Mesenchymal stem cell (in vitro differentiated cells and primary cell): ENCODE measurements around the gene FABP3.

Source experiments
- DNase-seq: peaks from one replicate; pipeline ENCODE4 v3.0.0-alpha.2; 2013
- H2AFZ ChIP-seq: one replicate; pipeline ENCODE4 v1.6.1; 2013; ENCODE audit warnings: low read depth, mild to moderate bottlenecking, control low read depth, inconsistent platforms, low read length, moderate library complexity
- H2AK5ac ChIP-seq: 2 replicates; pipeline ENCODE4 v1.6.1; 2013; ENCODE audit warnings: low read length, moderate library complexity, mild to moderate bottlenecking, inconsistent platforms; ENCODE audit not compliant: severe bottlenecking
- H2BK120ac ChIP-seq: one replicate; pipeline ENCODE4 v1.6.1; 2013; ENCODE audit warnings: low read depth, mild to moderate bottlenecking, inconsistent platforms, low read length, moderate library complexity
- H2BK12ac ChIP-seq, 2 experiments: one replicate each; pipeline ENCODE4 v1.6.1; 2013; ENCODE audit warnings: inconsistent platforms in 2 of 2, low read length in 2 of 2, mild to moderate bottlenecking in 2 of 2, moderate library complexity in 2 of 2, control low read depth in 1 of 2
- H2BK15ac ChIP-seq: one replicate; pipeline ENCODE4 v1.6.1; 2013; ENCODE audit warnings: mild to moderate bottlenecking, low read depth, inconsistent platforms; ENCODE audit not compliant: poor library complexity, severe bottlenecking
- H2BK5ac ChIP-seq: 2 replicates; pipeline ENCODE4 v1.6.1; 2013; ENCODE audit warnings: low read depth, mild to moderate bottlenecking, low read length, control low read depth, inconsistent platforms; ENCODE audit not compliant: poor library complexity, severe bottlenecking
- H3K14ac ChIP-seq, 2 experiments: one replicate each; pipeline ENCODE4 v1.6.1; 2013; ENCODE audit warnings: inconsistent platforms in 2 of 2, low read length in 2 of 2, control low read depth in 1 of 2, mild to moderate bottlenecking in 1 of 2, moderate library complexity in 1 of 2
- H3K18ac ChIP-seq, 2 experiments: one replicate each; pipeline ENCODE4 v1.6.1; 2013; ENCODE audit warnings: inconsistent platforms in 2 of 2, low read length in 2 of 2, control low read depth in 1 of 2, low read depth in 1 of 2, mild to moderate bottlenecking in 1 of 2
- H3K23ac ChIP-seq, 2 experiments: one replicate each; pipeline ENCODE4 v1.6.1; 2013; ENCODE audit warnings: inconsistent platforms in 2 of 2, low read length in 2 of 2, mild to moderate bottlenecking in 2 of 2, moderate library complexity in 2 of 2, control low read depth in 1 of 2
- H3K27ac ChIP-seq: 2 replicates; pipeline ENCODE4 v1.5.1; 2013; ENCODE audit warnings: mild to moderate bottlenecking, moderate library complexity, low read length, control low read depth, inconsistent platforms; ENCODE audit not compliant: poor library complexity, severe bottlenecking
- H3K27me3 ChIP-seq, 2 experiments: 2 replicates each; pipeline versions ENCODE4 v1.6.1 to v1.7.0; 2013; ENCODE audit warnings: low read length in 2 of 2, mild to moderate bottlenecking in 2 of 2, moderate library complexity in 2 of 2, control low read depth in 1 of 2, inconsistent platforms in 1 of 2; ENCODE audit not compliant: control insufficient read depth in 1 of 2, insufficient read depth in 1 of 2
- H3K36me3 ChIP-seq, 2 experiments: 2 replicates each; pipeline versions ENCODE4 v1.6.1 to v1.7.0; 2013; ENCODE audit warnings: low read length in 2 of 2, control low read depth in 1 of 2, inconsistent platforms in 1 of 2, low read depth in 1 of 2, mild to moderate bottlenecking in 1 of 2; ENCODE audit not compliant: insufficient read depth in 2 of 2, control insufficient read depth in 1 of 2
- H3K4ac ChIP-seq, 2 experiments: one replicate each; pipeline ENCODE4 v1.6.1; 2013; ENCODE audit warnings: inconsistent platforms in 2 of 2, low read length in 2 of 2, mild to moderate bottlenecking in 2 of 2, moderate library complexity in 2 of 2, control low read depth in 1 of 2, low read depth in 1 of 2
- H3K4me1 ChIP-seq: 2 replicates; pipeline ENCODE4 v1.6.1; 2013; ENCODE audit warnings: low read depth, low read length, control low read depth; ENCODE audit not compliant: control insufficient read depth, insufficient read depth
- H3K4me2 ChIP-seq: 2 replicates; pipeline ENCODE4 v1.6.1; 2013; ENCODE audit warnings: low read length, mild to moderate bottlenecking, inconsistent platforms; ENCODE audit not compliant: poor library complexity, severe bottlenecking
- H3K4me3 ChIP-seq, 2 experiments: 2 replicates each; pipeline versions ENCODE4 v1.5.1 to v1.7.0; 2013; ENCODE audit warnings: low read length in 2 of 2, mild to moderate bottlenecking in 2 of 2, control low read depth in 1 of 2, low read depth in 1 of 2; ENCODE audit not compliant: insufficient read depth in 1 of 2
- H3K79me1 ChIP-seq: replicated peaks from 2 replicates; pipeline ENCODE4 v1.6.1; 2013; ENCODE audit warnings: mild to moderate bottlenecking, control low read depth, low read length, inconsistent platforms; ENCODE audit not compliant: poor library complexity, severe bottlenecking
- H3K9ac ChIP-seq: 2 replicates; pipeline ENCODE4 v1.7.0; 2013; ENCODE audit warnings: mild to moderate bottlenecking, low read length, moderate library complexity
- H3K9me3 ChIP-seq: 2 replicates; pipeline ENCODE4 v1.7.0; 2013; ENCODE audit warnings: mild to moderate bottlenecking, low read length; ENCODE audit not compliant: control insufficient read depth
- H4K8ac ChIP-seq: one replicate; pipeline ENCODE4 v1.6.1; 2013; ENCODE audit warnings: inconsistent platforms, mild to moderate bottlenecking, low read length, moderate library complexity
- H4K91ac ChIP-seq: one replicate; pipeline ENCODE4 v1.6.1; 2013; ENCODE audit warnings: mild to moderate bottlenecking, low read length, inconsistent platforms
- WGBS: methylation state at CpG from one replicate; pipeline ENCODE4 v1.1.7; 2013; ENCODE audit warnings: mixed read lengths; 5-methylcytosine and 5-hydroxymethylcytosine counted together

FABP3 gene

DNA sequence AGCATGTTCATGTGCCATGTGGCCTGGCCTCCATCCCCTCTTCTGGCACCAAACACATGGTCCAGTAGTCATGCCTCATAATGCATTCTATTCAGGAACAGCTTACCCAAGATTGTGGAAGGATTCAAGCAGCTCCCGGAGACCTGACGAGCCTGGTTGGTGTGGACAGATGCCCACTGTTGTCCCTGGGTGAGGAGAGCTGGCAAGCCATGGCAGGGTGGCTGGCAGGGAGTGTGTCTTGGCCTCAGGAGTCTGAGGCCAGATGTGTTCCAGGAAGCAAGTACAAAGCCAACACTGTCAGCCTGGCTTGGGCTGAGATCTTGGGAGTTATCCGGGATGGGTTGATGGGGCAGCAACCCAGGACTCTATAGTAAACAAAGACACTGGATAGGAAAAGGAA, 7.3 kb upstream of the FABP3 start:
- no peaks in the 10 kb centered on the region for H3K27me3 ChIP-seq
- H2AFZ ChIP-seq, result no peak overlapping the region
- no peak overlapping the region for H2AK5ac ChIP-seq
- H2BK120ac ChIP-seq, result no peak overlapping the region
- H3K23ac ChIP-seq, result no peak overlapping the region
- no peak overlapping the region for H3K9ac ChIP-seq
- no peak overlapping the region for H3K4me3 ChIP-seq
- H3K9me3 ChIP-seq, result no peaks in the 10 kb centered on the region
- no peak overlapping the region for H2BK15ac ChIP-seq
- H2BK12ac ChIP-seq, result peak overlapping the region in 1 of 2 experiments; percentile 6
- peaks cover 9% of the 10 kb centered on the region for H3K4me1 ChIP-seq
- no peak overlapping the region for H3K4ac ChIP-seq
- no peaks in the 10 kb centered on the region for H3K36me3 ChIP-seq
- no peak overlapping the region for H3K4me2 ChIP-seq
- no peak overlapping the region for H3K14ac ChIP-seq
- H3K27ac ChIP-seq, result no peak overlapping the region
- H4K8ac ChIP-seq, result no peak overlapping the region
- H4K91ac ChIP-seq, result no peak overlapping the region
- DNase-seq, result no peak
- no peak overlapping the region for H2BK5ac ChIP-seq
- H3K79me1 ChIP-seq, result no peaks in the 10 kb centered on the region
- 96% methylated on average over 3 of the region's 3 CpGs for WGBS
- peak overlapping the region in 1 of 2 experiments; percentile 40 for H3K18ac ChIP-seq

- no peak overlapping the region for H2BK15ac ChIP-seq
- H3K4me2 ChIP-seq, result no peak overlapping the region
- peak overlapping the region in 1 of 2 experiments; percentile 88 for H2BK12ac ChIP-seq
- peak overlapping the region in 1 of 2 experiments; percentile 88 for H3K4ac ChIP-seq
- H3K9me3 ChIP-seq, result no peaks in the 10 kb centered on the region
- H3K23ac ChIP-seq, result no peak overlapping the region
- H3K9ac ChIP-seq, result no peak overlapping the region
- no peak overlapping the region for H4K8ac ChIP-seq
- H2BK120ac ChIP-seq, result no peak overlapping the region
- DNase-seq, result no peak
- H3K14ac ChIP-seq, result no peak overlapping the region
- H3K18ac ChIP-seq, result peak overlapping the region in 1 of 2 experiments; percentile 54
- H3K4me3 ChIP-seq, result no peak overlapping the region
- H3K4me1 ChIP-seq, result peaks cover 17% of the 10 kb centered on the region
- H4K91ac ChIP-seq, result no peak overlapping the region
- no peak overlapping the region for H3K27ac ChIP-seq
- H2BK5ac ChIP-seq, result no peak overlapping the region
- no peak overlapping the region for H2AFZ ChIP-seq
- H3K27me3 ChIP-seq, result no peaks in the 10 kb centered on the region
- H2AK5ac ChIP-seq, result peak overlapping the region; percentile 21
- no peaks in the 10 kb centered on the region for H3K36me3 ChIP-seq
- no peaks in the 10 kb centered on the region for H3K79me1 ChIP-seq
Observed at GRCh38 chr1:31378001-31378400, 5.1 kb upstream of the FABP3 start.

GRCh38 chr1:31377364-31377863, 4.5 kb upstream of the FABP3 start:
- H2AK5ac ChIP-seq, result no peak overlapping the region
- H4K8ac ChIP-seq, result no peak overlapping the region
- no peak overlapping the region for H4K91ac ChIP-seq
- no peak overlapping the region for H3K18ac ChIP-seq
- no peak overlapping the region for H2BK120ac ChIP-seq
- H3K4me3 ChIP-seq, result no peak overlapping the region
- H2BK15ac ChIP-seq, result no peak overlapping the region
- no peaks in the 10 kb centered on the region for H3K9me3 ChIP-seq
- H3K4me2 ChIP-seq, result no peak overlapping the region
- no peak overlapping the region for H3K23ac ChIP-seq
- H3K79me1 ChIP-seq, result no peaks in the 10 kb centered on the region
- no CpG with 5 or more reads among the region's 3 CpGs for WGBS
- H3K36me3 ChIP-seq, result no peaks in the 10 kb centered on the region
- no peak overlapping the region for H3K14ac ChIP-seq
- no peaks in the 10 kb centered on the region for H3K27me3 ChIP-seq
- H2BK12ac ChIP-seq, result no peak overlapping the region
- no peak overlapping the region for H3K4ac ChIP-seq
- peak overlapping the region; percentile 60 for H3K27ac ChIP-seq
- H2AFZ ChIP-seq, result no peak overlapping the region
- peaks cover 22% of the 10 kb centered on the region for H3K4me1 ChIP-seq
- no peak overlapping the region for H2BK5ac ChIP-seq
- H3K9ac ChIP-seq, result no peak overlapping the region
- DNase-seq, result no peak

- DNase-seq, result peak; percentile 96
- Histone ChIP-seq H3K18ac (no peak overlapping the region), H3K4me3 (no peak overlapping the region), H2BK15ac (no peak overlapping the region), H3K9ac (no peak overlapping the region), H3K23ac (no peak overlapping the region), H3K36me3 (no peaks in the 10 kb centered on the region), H3K79me1 (no peaks in the 10 kb centered on the region), H2BK5ac (no peak overlapping the region), H2BK12ac (peak overlapping the region in 1 of 2 experiments; percentile 66), H2BK120ac (no peak overlapping the region), H2AFZ (no peak overlapping the region), H3K14ac (no peak overlapping the region), H3K27ac (peak overlapping the region; percentile 60), H3K9me3 (no peaks in the 10 kb centered on the region), H4K91ac (no peak overlapping the region), H4K8ac (no peak overlapping the region), H2AK5ac (no peak overlapping the region), H3K4me2 (no peak overlapping the region), H3K27me3 (no peaks in the 10 kb centered on the region), H3K4me1 (peaks cover 27% of the 10 kb centered on the region), H3K4ac (no peak overlapping the region)
- 54% methylated on average over 8 of the region's 8 CpGs for WGBS
Observed at GRCh38 chr1:31376375-31377134, 3.7 kb upstream of the FABP3 start.
